T-helper 9 cell (primary cell): ENCODE data around the gene TNFSF10.

Experiments
- DNase-seq: peaks from one replicate; pipeline ENCODE4 v3.0.0-alpha.2; 2020

The TNFSF10 gene

DNA sequence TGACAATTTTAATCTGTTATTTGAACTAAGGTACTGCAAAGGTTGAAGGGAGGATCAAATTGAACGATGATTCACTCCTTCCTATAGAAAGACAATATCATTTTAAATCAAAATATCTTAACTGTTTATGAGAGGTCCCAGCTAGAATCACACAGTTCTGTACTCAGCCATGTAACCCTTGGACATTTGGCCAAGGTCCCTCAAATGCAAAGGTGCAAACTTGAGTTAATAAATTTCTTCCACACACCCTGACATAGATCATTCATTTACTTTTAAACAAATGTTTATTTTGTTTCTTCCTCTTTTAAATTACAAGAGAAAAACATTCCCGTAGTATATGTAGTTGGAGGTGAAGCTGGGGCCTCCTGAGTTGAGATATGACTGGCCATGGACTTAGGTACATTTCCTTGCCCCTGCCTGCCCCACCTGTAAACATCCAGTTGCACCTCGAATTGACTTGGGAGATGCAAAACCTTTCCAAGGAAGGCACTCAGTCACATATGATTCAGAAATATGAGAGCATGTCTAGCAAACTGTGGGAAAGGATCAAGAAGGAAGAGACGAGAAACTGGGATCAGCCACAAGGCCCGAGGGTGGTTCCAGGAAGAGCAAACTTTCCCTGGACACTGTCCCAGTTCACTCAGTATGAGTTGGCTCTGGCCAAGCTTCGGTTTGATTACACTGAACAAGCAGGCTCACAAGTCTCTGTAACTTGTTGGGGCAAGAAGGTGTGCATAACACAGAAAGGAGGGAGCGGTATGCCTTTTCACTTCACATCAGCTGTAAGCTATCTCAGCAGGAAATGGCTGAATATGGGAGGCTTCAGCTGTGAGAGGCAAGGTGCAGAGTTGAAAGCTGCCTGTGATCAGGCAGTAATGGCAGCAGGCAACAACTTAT, 6.7 kb downstream of the TNFSF10 start:
- no peak for DNase-seq

DNA sequence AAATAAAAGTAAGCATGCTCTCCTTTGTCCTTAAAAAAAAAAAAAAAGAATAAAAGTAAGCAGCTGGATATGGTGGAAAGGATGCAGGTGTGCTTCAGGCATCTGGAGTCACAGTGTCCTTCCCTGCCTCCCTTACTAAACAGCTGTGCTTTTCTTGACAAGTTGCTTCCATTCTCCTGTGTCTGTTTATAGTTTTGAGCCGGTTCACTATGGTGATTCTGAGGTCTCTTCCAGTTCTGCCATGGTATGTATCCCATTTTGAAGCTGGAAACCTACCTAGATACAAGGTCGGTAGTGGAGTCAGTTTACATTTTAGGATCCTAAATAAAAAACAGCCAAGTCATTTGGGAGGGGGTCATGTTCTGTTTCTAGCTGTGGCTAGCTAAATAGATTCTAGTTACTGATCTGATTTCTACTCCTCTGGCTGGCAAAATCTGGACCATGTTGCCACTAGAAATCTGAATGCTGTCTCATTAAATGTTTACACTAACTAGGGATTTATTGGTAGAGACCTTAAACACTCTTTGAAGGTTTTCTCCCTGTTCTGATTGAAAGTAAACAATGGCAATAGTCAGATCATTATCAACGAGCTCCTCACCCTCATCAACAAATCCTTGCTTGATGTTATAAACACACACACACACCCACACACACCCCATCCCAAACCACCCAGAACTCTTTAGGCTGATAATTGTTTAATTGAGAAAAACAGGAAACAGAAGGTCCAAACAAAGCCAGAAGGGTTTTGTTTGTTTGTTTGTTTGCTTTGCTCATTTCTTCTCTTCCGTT, 7.9 kb downstream of the TNFSF10 start:
- DNase-seq = no peak

DNA sequence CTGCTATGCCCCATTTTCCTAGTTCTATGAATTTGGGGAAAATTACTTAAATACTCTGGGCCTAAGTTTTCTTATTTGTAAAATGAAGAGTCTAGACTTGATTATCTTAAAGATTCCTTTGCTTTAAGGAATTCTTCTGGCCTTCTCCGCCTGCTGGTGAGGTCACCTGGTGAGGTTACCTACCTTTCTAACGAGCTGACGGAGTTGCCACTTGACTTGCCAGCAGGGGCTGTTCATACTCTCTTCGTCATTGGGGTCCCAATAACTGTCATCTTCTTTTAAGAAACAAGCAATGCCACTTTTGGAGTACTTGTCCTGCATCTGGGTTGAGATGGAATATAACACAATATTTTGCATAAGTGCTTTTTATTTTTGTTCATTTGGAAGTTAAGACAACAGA, 8.6 kb downstream of the TNFSF10 start:
- no peak for DNase-seq

DNA sequence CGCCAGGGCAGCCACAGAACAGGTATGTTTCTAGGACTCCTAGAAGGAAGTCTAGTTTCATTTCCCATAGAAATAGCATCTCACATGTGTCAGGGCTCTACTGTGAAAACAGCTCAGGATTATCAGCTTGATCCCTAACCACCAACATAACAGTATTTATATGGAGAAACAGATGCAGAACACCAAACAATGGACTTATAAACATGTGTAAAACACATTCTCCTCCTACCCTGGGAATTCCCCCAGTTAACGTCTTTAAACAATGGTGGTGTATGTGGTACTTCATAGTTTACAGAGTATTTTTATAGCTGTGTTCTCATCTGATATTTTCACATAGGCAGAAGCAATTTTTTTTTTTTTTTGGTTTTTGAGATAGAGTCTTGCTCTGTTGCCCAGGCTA, 9.7 kb downstream of the TNFSF10 start:
- no peak for DNase-seq

DNA sequence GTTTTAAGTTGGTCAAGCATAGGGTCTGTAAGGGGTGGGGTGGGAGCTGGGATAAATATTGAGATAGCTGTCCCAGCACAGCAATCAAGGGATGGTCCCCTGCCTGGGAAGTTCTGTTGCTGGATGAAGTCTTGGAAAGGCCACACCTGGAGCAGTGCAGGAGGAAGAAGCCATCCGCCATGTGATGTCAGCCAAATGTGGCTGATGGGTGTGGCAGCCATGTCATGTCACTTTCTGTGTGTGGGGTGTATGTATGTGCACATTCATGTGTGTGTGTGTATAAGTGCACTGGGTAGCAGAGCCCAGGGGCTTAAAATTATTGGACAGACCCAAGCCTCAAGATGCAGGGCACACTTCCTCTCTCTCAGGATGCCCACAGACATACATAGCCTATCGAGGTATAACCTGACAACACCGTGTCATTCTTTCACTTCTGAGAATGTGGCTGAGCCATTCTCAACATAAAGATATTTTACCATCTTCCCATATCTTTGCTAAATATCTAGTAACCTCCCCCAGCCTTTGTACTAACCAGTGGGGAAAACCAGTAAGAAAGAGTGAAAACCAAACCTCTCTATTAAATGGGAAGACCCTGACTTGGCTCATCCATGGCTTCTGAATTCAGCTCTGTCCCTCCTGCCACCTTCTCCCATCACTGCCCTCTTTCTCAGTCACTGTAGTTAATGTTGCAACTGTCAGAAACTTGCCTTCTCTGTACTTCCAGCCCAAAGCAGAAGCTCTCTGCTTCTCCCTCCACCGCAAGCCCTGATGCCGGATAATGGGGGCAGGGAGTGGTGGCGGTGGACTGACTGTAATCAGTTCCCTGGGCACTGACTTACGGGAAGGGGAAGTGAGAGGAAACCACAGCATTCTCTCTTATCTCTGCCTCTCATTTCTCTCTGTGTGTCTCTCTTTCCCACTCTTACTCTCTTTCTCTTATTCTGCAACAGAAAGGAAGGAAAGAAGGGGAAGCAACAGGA, 11.2 kb downstream of the TNFSF10 start:
- DNase-seq = peak; percentile 48

DNA sequence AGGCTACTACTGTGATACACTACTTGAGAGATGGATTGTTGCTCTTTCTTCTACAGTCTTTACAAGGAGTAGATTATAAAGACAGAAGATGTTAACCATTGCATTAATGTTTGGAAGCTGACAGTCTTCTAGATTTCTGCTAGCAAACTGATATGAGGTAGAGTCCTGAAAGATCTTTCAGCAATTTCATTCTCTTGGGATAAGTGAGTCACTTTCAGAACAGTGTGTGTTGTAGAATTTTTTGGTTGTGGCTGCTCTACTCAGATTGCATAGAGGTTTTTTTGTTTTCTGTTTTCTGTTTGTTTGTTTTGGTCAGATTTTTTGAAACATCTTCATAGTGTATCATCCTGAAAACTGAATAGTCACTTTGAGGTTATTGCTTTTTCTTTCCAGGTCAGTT, 17.1 kb downstream of the TNFSF10 start:
- no peak for DNase-seq

DNA sequence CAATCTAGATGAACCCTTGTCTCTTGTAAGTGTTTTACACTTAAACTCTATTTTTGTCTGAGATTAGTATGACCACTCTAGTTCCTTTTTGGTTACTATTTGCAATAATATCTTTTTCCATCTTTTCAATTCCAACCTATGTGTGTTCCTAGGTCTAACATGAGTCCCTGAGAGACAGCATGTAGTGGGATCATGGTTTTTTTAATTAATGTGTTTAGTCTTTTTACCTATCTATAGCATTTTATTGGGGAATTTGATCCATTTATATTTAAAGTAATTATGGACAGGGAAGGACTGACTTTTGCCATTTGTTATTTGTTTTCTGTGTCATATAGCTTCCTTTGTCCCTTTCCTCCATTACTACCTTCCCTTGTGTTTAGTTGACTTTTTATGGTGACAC, 21.7 kb downstream of the TNFSF10 start:
- DNase-seq = no peak

DNA sequence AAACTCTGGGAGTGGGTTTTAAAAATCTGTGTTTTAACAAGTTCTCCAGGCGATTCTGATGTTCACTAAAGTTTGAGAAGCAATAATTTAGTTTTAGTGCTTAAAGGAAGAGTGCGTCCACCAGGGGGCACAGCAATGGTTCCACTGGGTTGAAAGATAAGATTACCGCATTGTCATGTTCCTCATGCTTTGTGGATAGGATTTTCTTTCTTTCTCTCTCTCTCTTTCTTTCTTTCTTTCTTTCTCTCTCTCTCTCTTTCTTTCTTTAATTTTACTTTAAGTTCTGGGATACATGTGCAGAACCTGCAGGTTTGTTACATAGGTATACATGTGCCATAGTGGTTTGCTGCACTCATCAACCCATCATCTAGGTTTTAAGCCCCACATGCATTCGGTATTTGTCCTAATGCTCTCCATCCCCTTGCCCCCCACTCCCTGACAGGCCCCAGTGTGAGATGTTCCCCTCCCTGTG, 33.0 kb downstream of the TNFSF10 start:
- DNase-seq = peak; percentile 75

DNA sequence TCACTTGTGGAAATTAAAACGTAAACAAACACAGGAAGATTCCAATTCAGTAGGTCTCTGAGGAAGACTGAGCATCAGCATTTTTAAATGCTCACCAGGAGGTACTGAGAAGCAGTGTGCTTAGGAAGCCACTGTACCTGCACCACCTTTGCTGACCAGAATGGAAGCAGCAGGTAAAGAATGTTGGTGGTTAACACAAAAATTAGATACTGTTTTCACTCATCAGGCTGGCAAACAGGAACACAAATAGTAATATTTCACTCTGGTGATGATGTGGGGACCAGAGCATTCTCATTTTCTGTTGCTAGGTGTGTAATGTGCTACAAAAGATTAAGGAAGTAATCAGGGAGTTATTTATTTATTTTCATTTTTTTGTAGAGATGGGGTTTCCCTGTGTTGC, 45.1 kb downstream of the TNFSF10 start:
- no peak for DNase-seq

DNA sequence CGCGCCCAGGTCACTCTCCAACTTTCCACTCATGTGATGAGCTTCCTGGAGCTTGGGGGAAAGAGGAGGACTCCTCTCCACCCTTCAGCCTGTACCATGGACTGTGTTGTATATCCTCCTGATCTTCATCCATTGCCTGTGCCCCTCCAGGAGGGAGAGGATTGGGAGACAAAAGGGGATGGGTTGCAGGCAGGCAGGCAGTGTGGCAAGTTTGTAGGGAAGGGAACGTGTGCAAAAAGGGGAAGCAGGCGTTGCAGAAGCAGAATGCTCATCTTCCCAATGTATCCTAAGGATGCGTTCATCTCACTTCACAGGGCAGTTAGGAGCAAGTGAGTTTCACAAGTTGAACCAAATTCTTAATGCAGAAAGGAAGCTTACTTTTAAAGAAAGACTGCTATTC, 46.9 kb downstream of the TNFSF10 start:
- no peak for DNase-seq

DNA sequence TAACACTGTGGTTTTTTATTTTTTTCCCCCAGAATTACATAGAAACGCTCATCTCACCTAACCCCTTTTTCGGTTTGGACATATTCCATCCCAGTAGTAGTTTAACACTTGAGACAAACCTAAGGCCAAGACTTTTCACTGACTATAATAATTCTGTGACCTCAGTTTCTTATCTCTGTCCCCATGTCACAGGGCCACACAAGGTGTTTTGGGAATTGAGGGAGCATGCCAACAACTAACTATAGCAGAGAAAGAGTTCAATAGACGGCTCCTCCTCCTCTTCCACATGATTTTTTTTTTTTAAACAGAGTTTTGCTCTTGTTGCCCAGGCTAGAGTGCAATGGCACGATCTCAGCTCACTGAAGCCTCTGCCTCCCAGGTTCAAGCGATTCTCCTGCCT, 47.5 kb downstream of the TNFSF10 start:
- DNase-seq = no peak

DNA sequence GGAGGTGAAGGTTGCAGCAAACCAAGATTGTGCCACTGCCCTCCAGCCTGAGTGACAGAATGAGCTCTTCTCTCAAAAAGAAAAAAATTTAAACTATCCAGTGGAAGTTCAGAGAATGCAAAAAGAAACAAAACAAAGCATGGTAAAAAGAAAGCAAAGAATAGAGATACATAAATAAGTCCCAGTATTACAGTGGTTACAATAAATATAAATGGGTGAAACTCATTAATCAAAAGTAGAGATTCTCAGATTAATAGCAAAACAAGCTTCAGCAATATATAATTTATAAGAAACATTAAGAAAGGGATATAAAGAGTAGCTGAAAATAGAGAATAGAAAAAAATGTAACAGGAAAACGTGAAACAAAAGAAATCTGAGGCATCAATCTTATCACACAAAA, 51.3 kb downstream of the TNFSF10 start:
- no peak for DNase-seq

DNA sequence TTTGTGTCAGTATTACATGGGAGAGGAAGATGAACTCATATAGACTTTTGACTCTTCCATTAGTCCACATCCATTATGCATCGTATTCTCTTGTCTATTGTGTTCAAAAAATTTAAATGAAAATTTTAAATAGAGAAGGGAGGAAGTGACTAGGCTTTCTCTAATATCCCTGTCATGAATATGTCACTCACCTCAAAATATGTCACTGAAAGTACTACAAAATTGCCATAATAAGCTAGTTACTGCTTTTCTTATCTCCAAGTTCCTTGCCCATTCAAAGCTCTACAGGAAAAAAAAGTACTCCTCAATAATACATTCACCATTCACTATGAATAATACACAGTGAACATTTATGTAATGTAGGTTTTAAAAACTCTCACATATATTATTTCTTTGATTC, 52.6 kb downstream of the TNFSF10 start:
- no peak for DNase-seq

DNA sequence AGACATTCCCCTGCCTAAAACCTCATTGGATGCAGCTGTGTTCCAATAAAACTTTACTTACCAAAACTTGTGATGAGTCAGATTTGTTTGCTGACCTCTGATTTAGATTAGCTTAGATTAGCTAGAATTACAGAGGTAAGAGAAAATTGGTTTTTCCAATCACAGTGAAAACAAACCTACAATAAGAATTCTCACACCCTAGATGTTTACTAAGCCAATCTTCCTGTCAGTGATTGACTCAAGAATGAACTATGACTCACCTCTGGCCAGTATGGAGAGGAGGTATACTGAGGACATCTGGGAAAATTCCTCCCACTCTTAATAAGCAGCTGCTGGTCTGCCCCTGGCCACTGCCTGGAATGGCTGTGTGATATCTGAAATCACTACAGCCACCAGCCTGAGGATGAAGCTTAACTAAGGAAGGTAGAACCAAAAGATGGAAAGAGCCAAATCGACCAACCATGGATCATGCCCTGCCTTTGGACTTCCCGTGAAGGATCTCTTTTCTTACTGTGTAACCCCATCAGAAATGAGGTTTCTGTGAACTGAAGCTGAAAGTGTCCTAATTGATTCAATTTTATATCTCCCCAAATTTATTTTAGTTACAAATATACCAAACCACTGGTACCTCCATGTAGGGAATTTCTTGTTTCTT, 55.9 kb downstream of the TNFSF10 start:
- no peak for DNase-seq

DNA sequence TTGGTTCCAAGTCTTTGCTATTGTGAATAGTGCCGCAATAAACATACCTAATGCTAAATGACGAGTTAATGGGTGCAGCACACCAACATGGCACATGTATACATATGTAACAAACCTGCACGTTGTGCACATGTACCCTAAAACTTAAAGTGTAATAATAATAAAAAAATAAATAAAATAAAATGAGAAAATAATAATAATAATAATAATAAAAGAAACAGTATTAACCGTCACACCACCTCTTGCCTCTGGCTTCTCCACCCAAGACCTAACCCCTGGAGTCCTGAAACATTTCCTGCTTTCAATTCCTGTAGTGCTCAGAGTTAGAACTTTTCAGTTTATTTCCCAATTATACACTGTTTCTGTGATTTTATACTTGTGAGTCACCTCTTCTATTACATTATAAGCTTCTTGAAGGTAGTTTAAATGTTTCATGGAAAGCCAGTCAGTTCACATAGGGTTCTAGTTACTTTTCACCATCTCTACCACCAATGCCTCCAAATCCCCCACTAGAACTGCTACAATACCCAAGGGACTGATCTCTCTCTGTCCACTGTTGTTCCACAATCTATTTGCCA, 56.6 kb downstream of the TNFSF10 start:
- no peak for DNase-seq

DNA sequence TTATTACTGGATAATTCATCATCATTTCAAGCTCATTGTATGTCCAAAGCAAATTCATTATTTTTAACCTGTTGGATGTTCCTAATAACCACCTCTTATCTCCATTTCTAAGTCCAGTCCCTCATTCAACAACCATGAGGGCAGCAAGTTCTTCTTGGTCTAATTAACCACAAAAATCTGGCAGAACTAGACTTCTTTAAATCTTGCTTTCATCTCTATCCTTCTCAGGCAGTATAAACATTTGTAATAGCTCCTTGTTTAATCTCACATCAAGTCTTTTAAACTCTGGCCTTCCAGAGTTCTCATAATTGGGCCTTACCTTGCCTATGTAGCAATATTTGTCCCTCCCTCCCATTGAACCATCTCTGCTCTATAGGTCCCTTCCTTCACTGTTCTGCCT, 57.9 kb downstream of the TNFSF10 start:
- DNase-seq = no peak

DNA sequence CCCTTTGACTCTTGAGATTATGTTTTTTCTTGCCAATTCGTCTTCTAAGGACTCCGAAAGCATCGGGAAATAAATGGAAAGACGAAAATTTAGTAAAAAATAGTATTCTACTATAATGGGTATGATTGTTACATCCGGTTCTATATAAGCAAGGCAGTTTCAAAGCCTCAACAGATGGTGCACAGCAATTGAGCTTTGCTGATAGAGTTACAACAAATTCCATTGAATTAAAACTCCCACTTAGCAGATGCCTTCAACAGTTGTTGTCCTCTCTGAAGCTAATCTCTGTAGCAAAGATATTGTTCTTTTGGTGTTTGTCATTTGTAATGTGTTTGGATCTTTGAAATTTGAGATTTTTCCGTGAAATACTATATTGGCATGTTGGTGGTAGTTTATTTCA, 58.9 kb downstream of the TNFSF10 start:
- no peak for DNase-seq

DNA sequence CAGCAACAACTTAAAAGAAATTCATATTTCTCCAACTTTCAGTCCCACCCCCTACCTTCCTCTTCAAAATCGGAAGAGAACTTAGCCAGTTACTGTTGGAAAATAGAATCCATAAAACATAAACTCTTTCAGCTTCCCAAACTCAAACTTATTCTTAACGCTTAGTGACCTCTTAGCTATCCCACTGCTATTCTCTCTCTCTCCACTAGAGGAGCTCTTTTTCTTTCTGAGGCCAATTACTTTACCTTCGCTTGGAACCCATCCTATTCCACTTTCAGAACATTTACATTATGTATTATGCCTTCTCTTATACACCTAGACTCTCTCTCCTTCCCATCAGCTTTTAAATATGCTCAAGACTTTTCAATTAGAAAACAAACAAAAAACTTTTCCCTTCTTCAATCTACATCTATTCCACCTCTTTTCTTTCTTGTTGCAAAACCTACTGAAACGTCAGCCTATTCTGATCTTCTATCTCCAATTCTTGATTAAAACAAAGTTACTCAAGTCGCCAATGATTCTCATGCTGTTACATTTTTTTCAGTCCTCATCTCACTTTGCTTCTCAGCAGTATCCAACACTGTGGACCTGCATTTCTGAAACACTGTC, 61.6 kb downstream of the TNFSF10 start:
- no peak for DNase-seq

DNA sequence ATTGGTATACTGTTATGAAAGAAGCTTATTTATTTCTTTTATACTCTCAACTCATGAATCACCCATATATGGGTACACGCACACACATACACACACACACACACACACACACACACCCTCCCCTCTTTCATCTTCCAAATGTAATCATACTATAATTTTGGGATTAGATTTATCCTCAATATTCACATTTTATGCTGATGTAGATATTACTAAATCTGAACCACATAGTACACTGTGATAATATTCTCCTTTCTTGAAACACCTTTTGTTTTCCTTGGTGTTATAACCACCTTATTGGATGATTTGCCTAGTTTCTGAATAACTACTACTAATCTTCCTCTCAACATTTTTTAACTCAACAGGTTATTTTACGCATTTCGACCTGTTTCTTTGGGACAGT, 66.8 kb downstream of the TNFSF10 start:
- DNase-seq = no peak
